OCI-LY1 (cell line): Measurements from ENCODE around the gene CEACAM19.
"Not testable (repeated sequence)": the region's sequence is repeated elsewhere in the genome, so short reads cannot be mapped to it uniquely, and the experiment has no call there.

Experiments used
- H2AFZ ChIP-seq: fragments of 200-600 bp; sonication (generic), shearing (Covaris generic); 2 replicates; pipeline ENCODE4 v1.6.0; 2014; ENCODE audit warnings: antibody characterized with exemption, mild to moderate bottlenecking, low read length
- H3F3A ChIP-seq: fragments of 200-600 bp; sonication (generic), shearing (Covaris generic); 2 replicates; pipeline ENCODE4 v1.6.0; 2014; ENCODE audit warnings: mild to moderate bottlenecking, antibody characterized with exemption, low read length, moderate library complexity; ENCODE audit not compliant: insufficient read depth
- H3K27ac ChIP-seq: fragments of 200-600 bp; sonication (generic); 2 replicates; pipeline ENCODE4 v1.5.1; 2014; ENCODE audit warnings: low read length, mixed run types, mild to moderate bottlenecking, low read depth; ENCODE audit not compliant: poor library complexity, severe bottlenecking
- H3K27me3 ChIP-seq: fragments of 200-600 bp; sonication (generic); 2 replicates; pipeline ENCODE4 v1.6.0; 2014; ENCODE audit warnings: antibody characterized with exemption, mild to moderate bottlenecking, low read length, moderate library complexity; ENCODE audit not compliant: insufficient read depth
- H3K36me3 ChIP-seq: fragments of 200-600 bp; sonication (generic); 2 replicates; pipeline ENCODE4 v1.6.1; 2014; ENCODE audit warnings: mild to moderate bottlenecking, antibody characterized with exemption, low read length, moderate library complexity, mixed read lengths; ENCODE audit not compliant: insufficient read depth
- H3K4me1 ChIP-seq: fragments of 200-600 bp; sonication (generic); 2 replicates; pipeline ENCODE4 v1.5.1; 2014; ENCODE audit warnings: mild to moderate bottlenecking, low read length, moderate library complexity; ENCODE audit not compliant: insufficient read depth, severe bottlenecking
- H3K4me2 ChIP-seq: fragments of 200-600 bp; sonication (generic), shearing (Covaris generic); 2 replicates; pipeline ENCODE4 v1.6.1; 2014; ENCODE audit warnings: low read length
- H3K4me3 ChIP-seq: fragments of 200-600 bp; sonication (generic); 2 replicates; pipeline ENCODE4 v1.5.1; 2014; ENCODE audit warnings: low read length, low read depth, mild to moderate bottlenecking, mixed read lengths; ENCODE audit not compliant: poor library complexity, severe bottlenecking
- H3K79me2 ChIP-seq: fragments of 200-600 bp; shearing (Covaris generic); 2 replicates; pipeline ENCODE4 v1.6.1; 2016; ENCODE audit warnings: mixed run types, low read length, mixed read lengths; ENCODE audit not compliant: insufficient read depth
- H3K9ac ChIP-seq: fragments of 200-600 bp; sonication (generic), shearing (Covaris generic); 2 replicates; pipeline ENCODE4 v1.6.1; 2014; ENCODE audit warnings: mild to moderate bottlenecking, low read length, mixed read lengths
- H3K9me2 ChIP-seq: fragments of 200-600 bp; sonication (generic), shearing (Covaris generic); 2 replicates; pipeline ENCODE4 v1.6.1; 2014; ENCODE audit warnings: low read depth, mild to moderate bottlenecking, low read length, mixed read lengths
- H3K9me3 ChIP-seq: fragments of 200-600 bp; shearing (Covaris generic); 2 replicates; pipeline ENCODE4 v1.6.1; 2014; ENCODE audit warnings: low read length, mixed read lengths
- H4K20me1 ChIP-seq: fragments of 200-600 bp; sonication (generic), shearing (Covaris generic); 2 replicates; pipeline ENCODE4 v1.6.0; 2016; ENCODE audit warnings: mild to moderate bottlenecking, low read length; ENCODE audit not compliant: insufficient read depth
- EZH2 ChIP-seq: fragments of 200-600 bp; sonication (generic), shearing (Covaris generic); IDR thresholded peaks from 2 replicates; pipeline ENCODE4 v1.8.0; 2017; ENCODE audit warnings: borderline replicate concordance, mixed run types, mild to moderate bottlenecking, antibody characterized with exemption, low read length, moderate library complexity, mixed read lengths
- TF ChIP-seq, protein P1 (sequence below): fragments of 200-600 bp; sonication (generic), shearing (Covaris generic); IDR thresholded peaks from 2 replicates; pipeline ENCODE4 v1.5.1; 2017; ENCODE audit warnings: mild to moderate bottlenecking, antibody characterized with exemption, low read length, moderate library complexity, mixed read lengths

The CEACAM19 gene

GRCh38 chr19:44668985-44669764, 2.1 kb upstream of the CEACAM19 start:
- Histone ChIP-seq H3F3A (no peaks in the 10 kb centered on the region), H3K9me2 (no peaks in the 10 kb centered on the region), H3K4me1 (no peaks in the 10 kb centered on the region), H3K4me2 (no peak overlapping the region), H3K9me3 (no peaks in the 10 kb centered on the region), H3K79me2 (no peaks in the 10 kb centered on the region), H4K20me1 (no peaks in the 10 kb centered on the region), H3K9ac (no peak overlapping the region), H3K27me3 (no peaks in the 10 kb centered on the region; the same call in 1 of the 2 replicates), H3K36me3 (no peaks in the 10 kb centered on the region), H3K27ac (no peak overlapping the region), H3K4me3 (no peak overlapping the region), H2AFZ (no peak overlapping the region)
- TF ChIP-seq, protein P1, sequence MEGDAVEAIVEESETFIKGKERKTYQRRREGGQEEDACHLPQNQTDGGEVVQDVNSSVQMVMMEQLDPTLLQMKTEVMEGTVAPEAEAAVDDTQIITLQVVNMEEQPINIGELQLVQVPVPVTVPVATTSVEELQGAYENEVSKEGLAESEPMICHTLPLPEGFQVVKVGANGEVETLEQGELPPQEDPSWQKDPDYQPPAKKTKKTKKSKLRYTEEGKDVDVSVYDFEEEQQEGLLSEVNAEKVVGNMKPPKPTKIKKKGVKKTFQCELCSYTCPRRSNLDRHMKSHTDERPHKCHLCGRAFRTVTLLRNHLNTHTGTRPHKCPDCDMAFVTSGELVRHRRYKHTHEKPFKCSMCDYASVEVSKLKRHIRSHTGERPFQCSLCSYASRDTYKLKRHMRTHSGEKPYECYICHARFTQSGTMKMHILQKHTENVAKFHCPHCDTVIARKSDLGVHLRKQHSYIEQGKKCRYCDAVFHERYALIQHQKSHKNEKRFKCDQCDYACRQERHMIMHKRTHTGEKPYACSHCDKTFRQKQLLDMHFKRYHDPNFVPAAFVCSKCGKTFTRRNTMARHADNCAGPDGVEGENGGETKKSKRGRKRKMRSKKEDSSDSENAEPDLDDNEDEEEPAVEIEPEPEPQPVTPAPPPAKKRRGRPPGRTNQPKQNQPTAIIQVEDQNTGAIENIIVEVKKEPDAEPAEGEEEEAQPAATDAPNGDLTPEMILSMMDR = no peak
- TF ChIP-seq EZH2 = no peak

DNA sequence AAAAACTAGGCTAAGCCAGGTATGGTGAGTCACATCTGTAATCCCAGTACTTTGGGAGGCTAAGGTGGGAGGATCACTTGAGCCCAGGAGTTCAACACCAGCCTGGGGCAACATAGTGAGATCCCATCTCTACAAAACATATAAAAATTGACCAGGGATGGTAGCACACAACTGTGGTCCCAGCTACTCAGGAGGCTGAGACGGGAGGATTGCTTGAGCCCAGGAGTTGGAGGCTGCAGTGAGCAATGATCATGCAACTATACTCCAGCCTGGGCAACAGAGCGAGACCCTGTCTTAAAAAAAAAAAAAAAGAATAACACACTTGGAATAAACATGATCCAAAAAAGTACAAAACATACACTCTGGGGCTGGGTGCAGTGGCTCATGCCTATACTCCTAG, 1.3 kb upstream of the CEACAM19 start:
- H3K27me3 ChIP-seq, H3K27ac ChIP-seq, H3K4me3 ChIP-seq, H3K9me3 ChIP-seq, H3K9me2 ChIP-seq, H2AFZ ChIP-seq, H3K79me2 ChIP-seq, H4K20me1 ChIP-seq, H3F3A ChIP-seq, H3K36me3 ChIP-seq, H3K4me2 ChIP-seq, H3K4me1 ChIP-seq, H3K9ac ChIP-seq: not testable (repeated sequence)

DNA sequence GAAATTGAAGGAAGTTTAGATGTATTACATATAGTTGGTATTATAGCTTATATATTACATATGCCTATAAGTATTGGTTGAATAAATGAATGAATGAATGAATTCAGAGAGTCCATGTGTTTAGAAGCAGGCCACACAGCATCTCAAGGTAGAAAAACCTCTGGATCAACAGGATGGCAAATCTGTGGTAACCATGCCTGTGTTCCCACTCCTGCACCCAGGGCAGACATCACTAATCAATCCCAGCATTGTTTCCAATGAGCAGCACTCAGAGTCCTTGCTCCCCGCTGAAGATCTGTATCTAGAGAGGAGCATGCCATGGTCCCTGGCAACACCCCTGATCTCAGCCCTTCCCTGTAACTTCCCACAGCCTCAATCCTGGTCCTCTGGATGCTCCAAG, 944 bp downstream of the CEACAM19 start:
- no peak for TF ChIP-seq EZH2
- TF ChIP-seq, protein P1 = no peak
- Histone ChIP-seq H3F3A (no peaks in the 10 kb centered on the region), H3K27ac (no peak overlapping the region), H3K79me2 (no peaks in the 10 kb centered on the region), H3K4me2 (no peak overlapping the region), H3K9me3 (no peaks in the 10 kb centered on the region), H2AFZ (no peak overlapping the region), H3K4me1 (no peaks in the 10 kb centered on the region), H3K9me2 (no peaks in the 10 kb centered on the region), H3K27me3 (no peaks in the 10 kb centered on the region), H3K4me3 (no peak overlapping the region), H3K36me3 (no peaks in the 10 kb centered on the region), H3K9ac (no peak overlapping the region), H4K20me1 (no peaks in the 10 kb centered on the region)

- TF ChIP-seq, protein P1 = no peak
- no peak for TF ChIP-seq EZH2
- H3F3A ChIP-seq = no peaks in the 10 kb centered on the region
- no peak overlapping the region for H3K9ac ChIP-seq
These were observed 2.2 kb downstream of the CEACAM19 start for GRCh38 chr19:44673510-44673909.

More at GRCh38 chr19:44673510-44673909, 2.2 kb downstream of the CEACAM19 start:
- no peaks in the 10 kb centered on the region for H3K79me2 ChIP-seq
- no peak overlapping the region for H2AFZ ChIP-seq
- H3K36me3 ChIP-seq = no peaks in the 10 kb centered on the region
- H3K9me3 ChIP-seq = no peaks in the 10 kb centered on the region
- H3K4me2 ChIP-seq = no peak overlapping the region
- no peaks in the 10 kb centered on the region for H3K9me2 ChIP-seq
- no peak overlapping the region for H3K27ac ChIP-seq
- H3K27me3 ChIP-seq = no peaks in the 10 kb centered on the region
- H3K4me3 ChIP-seq = no peak overlapping the region
- no peaks in the 10 kb centered on the region for H3K4me1 ChIP-seq
- H4K20me1 ChIP-seq = no peaks in the 10 kb centered on the region
